ENCODE data around the gene AGRN. TPM values are rescaled to one million over a fixed set of nuclear protein-coding genes. Genes with fewer than 3 reads are reported as not detected.
"Not testable (repeated sequence)": the region's sequence is repeated elsewhere in the genome, so short reads cannot be mapped to it uniquely, and the experiment has no call there.

The AGRN gene
- total and polyA plus RNA-seq, 4 donors = 1.8 to 22.4 (median 16.9) TPM

GRCh38 chr1:975896-976683 lies 43.8 kb upstream of the AGRN start:
- H3K9ac ChIP-seq (ENCODE audit: low read depth in 1 of 2, low read length in 2 of 2) = no peak overlapping the region
- no peak overlapping the region for H3K4me3 ChIP-seq (ENCODE audit: low read depth in 1 of 3, low read length in 3 of 3)
- peaks cover 0 to 19% (median 1%) of the 10 kb centered on the region in 4 donors for H3K27me3 ChIP-seq (ENCODE audit: control insufficient read depth in 4 of 4, insufficient read depth in 4 of 4, low read length in 3 of 4)
- 16% methylated on average over 40 of the region's 40 CpGs for WGBS
- no peaks in the 10 kb centered on the region for H3K9me3 ChIP-seq (ENCODE audit: control insufficient read depth in 4 of 4, low read length in 3 of 4)
- no peak for TF ChIP-seq GABPA (IDR thresholded peaks at IDR 0.05 in 1 of 2, conservative IDR thresholded peaks at IDR 0.05 in 1 of 2)
- TF ChIP-seq CTCF (IDR thresholded peaks at IDR 0.05; ENCODE audit: low read depth, low read length, missing input control) = peak; percentile 23
- TF ChIP-seq, protein P1, sequence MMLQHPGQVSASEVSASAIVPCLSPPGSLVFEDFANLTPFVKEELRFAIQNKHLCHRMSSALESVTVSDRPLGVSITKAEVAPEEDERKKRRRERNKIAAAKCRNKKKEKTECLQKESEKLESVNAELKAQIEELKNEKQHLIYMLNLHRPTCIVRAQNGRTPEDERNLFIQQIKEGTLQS (IDR thresholded peaks at IDR 0.05) = no peak
- TF ChIP-seq JUND (IDR thresholded peaks at IDR 0.05) = no peak
- peak in 1 of 2 donors; percentile 70 for TF ChIP-seq RAD21 (IDR thresholded peaks at IDR 0.05)
- no peak for TF ChIP-seq RXRA (IDR thresholded peaks at IDR 0.05)
- peaks cover 0 to 6% (median under 1%) of the 10 kb centered on the region in 4 donors for H3K4me1 ChIP-seq (ENCODE audit: control insufficient read depth in 4 of 4, insufficient read depth in 4 of 4, low read length in 3 of 4)
- H3K27ac ChIP-seq (ENCODE audit: low read depth in 1 of 2, low read length in 2 of 2) = no peak overlapping the region
- H3K36me3 ChIP-seq (ENCODE audit: control insufficient read depth in 4 of 4, insufficient read depth in 3 of 4, low read depth in 1 of 4, low read length in 3 of 4) = no peaks in the 10 kb centered on the region
- DNase-seq (ENCODE audit: low spot score) = no peak

DNA sequence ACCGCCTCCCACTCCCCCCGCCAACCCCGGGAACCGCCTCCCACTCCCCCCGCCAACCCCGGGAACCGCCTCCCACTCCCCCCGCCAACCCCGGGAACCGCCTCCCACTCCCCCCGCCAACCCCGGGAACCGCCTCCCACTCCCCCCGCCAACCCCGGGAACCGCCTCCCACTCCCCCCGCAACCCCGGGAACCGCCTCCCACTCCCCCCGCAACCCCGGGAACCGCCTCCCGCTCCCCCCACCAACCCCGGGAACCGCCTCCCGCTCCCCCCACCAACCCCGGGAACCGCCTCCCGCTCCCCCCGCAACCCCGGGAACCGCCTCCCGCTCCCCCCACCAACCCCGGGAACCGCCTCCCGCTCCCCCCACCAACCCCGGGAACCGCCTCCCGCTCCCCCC lies 43.1 kb upstream of the AGRN start:
- H3K4me1 ChIP-seq (ENCODE audit: control insufficient read depth in 4 of 4, insufficient read depth in 4 of 4, low read length in 3 of 4); DNase-seq (ENCODE audit: low spot score): not testable (repeated sequence)
- 63% methylated on average over 15 of the region's 39 CpGs for WGBS

GRCh38 chr1:978069-978834 lies 41.7 kb upstream of the AGRN start:
- DNase-seq (ENCODE audit: low spot score) = no peak
- TF ChIP-seq, protein P1 (IDR thresholded peaks at IDR 0.05) = no peak
- TF ChIP-seq FOXA2 (IDR thresholded peaks at IDR 0.05) (no peak), FOXA1 (IDR thresholded peaks at IDR 0.05) (no peak), GABPA (IDR thresholded peaks at IDR 0.05 in 1 of 2, conservative IDR thresholded peaks at IDR 0.05 in 1 of 2) (no peak), MAX (IDR thresholded peaks at IDR 0.05) (no peak)
- WGBS = 92% methylated on average over 44 of the region's 44 CpGs
- Histone ChIP-seq H3K9me3 (ENCODE audit: control insufficient read depth in 4 of 4, low read length in 3 of 4) (no peaks in the 10 kb centered on the region), H3K4me3 (ENCODE audit: low read depth in 1 of 3, low read length in 3 of 3) (no peak overlapping the region), H3K27me3 (ENCODE audit: control insufficient read depth in 4 of 4, insufficient read depth in 4 of 4, low read length in 3 of 4) (peaks cover 2 to 13% (median 4%) of the 10 kb centered on the region in 4 donors), H3K4me1 (ENCODE audit: control insufficient read depth in 4 of 4, insufficient read depth in 4 of 4, low read length in 3 of 4) (peaks cover 0 to 6% (median under 1%) of the 10 kb centered on the region in 4 donors), H3K9ac (ENCODE audit: low read depth in 1 of 2, low read length in 2 of 2) (no peak overlapping the region), H3K36me3 (ENCODE audit: control insufficient read depth in 4 of 4, insufficient read depth in 3 of 4, low read depth in 1 of 4, low read length in 3 of 4) (no peaks in the 10 kb centered on the region), H3K27ac (ENCODE audit: low read depth in 1 of 2, low read length in 2 of 2) (no peak overlapping the region)

More for the DNA sequence above, 43.1 kb upstream of the AGRN start:
- not testable (repeated sequence) for H3K36me3 ChIP-seq (ENCODE audit: control insufficient read depth in 4 of 4, insufficient read depth in 3 of 4, low read depth in 1 of 4, low read length in 3 of 4); H3K9me3 ChIP-seq (ENCODE audit: control insufficient read depth in 4 of 4, low read length in 3 of 4); H3K9ac ChIP-seq (ENCODE audit: low read depth in 1 of 2, low read length in 2 of 2); H3K4me3 ChIP-seq (ENCODE audit: low read depth in 1 of 3, low read length in 3 of 3); H3K27ac ChIP-seq (ENCODE audit: low read depth in 1 of 2, low read length in 2 of 2)
- peaks cover 0 to 15% (median 1%) of the 10 kb centered on the region in 4 donors for H3K27me3 ChIP-seq (ENCODE audit: control insufficient read depth in 4 of 4, insufficient read depth in 4 of 4, low read length in 3 of 4)
